ENCODE results near the gene SMIM10L2A. TPM values are rescaled to one million over a fixed set of nuclear protein-coding genes. Genes with fewer than 3 reads are reported as not detected.
"Not testable (repeated sequence)": the region's sequence is repeated elsewhere in the genome, so short reads cannot be mapped to it uniquely, and the experiment has no call there.

The SMIM10L2A gene
- total RNA-seq, 1 donor from 2014 or later = 0.48 TPM

- intact Hi-C loops (cut with micrococcal nuclease) = loop anchor here (1.0 kb wide), 2 partner anchors 37 to 100 kb away; no protein-coding TSS in a partner anchor
Observed at GRCh38 chrX:135421537-135421931, 210 bp upstream of the SMIM10L2A start.

DNA sequence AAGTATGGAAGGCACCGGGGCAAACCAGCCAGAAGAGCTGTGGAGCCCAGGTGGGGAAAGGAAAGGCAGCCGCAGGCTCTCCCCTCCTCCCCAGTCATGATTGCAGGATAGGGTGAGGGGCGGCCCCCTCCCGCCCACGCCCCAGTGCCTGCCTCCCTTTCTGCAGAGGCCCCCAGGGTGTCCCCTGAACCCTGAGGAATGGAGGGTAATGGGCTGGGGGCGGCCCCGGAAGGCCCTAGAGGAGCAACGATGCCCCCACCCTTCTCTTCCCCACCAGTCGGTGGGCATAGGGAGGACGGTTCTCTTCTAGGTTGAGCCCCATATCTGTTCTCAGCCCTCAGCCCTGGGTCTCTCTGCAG lies 1.0 kb downstream of the SMIM10L2A start:
- intact Hi-C loops (cut with micrococcal nuclease) = not testable (repeated sequence)

- intact Hi-C loops (cut with micrococcal nuclease) = not testable (repeated sequence)
Observed at GRCh38 chrX:135423173-135423864, 1.6 kb downstream of the SMIM10L2A start.

- intact Hi-C loops (cut with micrococcal nuclease) = no loop called here
Observed at GRCh38 chrX:135424469-135424868, 2.7 kb downstream of the SMIM10L2A start.

GRCh38 chrX:135425026-135425965 lies 3.6 kb downstream of the SMIM10L2A start:
- intact Hi-C loops (cut with micrococcal nuclease) = no loop called here

- intact Hi-C loops (cut with micrococcal nuclease) = no loop called here
Observed at GRCh38 chrX:135429429-135429828, 7.7 kb downstream of the SMIM10L2A start.

DNA sequence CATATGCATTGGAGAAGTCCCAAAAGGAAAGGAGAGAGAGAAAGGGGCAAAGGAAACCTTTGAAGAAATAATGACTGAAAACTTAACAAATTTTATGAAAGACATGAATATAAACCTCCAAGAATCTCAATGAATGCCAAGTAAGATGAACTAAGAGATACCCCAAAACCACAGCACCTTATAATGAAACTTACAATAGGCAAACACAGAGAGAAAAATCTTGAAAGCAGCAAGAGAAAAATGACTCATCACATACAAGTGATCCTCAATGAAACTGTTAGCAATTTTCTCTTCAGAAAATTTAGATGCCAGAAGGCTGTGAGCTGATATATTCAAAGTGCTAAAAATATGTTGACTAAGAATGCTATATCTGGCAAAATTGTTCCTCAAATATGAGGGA lies 10.1 kb downstream of the SMIM10L2A start:
- intact Hi-C loops (cut with micrococcal nuclease) = no loop called here

DNA sequence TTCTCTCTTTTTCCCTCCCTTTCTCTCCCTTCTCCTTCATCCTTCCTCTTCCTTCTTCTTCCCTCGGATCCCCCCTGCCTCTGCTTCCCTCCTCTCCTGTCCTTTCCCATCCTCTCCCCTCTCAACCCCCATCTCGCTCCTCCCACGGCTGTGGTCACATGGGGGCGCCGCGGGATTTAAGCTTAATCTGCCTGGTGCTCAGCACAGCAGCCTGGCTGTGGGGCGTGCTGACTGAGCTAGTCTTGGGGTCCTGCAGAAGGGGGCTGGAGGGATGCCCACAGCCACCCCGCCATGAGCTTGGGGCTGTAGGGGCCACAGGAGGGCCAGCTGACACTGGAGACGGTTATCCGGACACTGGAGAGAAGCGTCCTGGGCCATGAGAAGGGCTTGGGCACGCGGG lies 10.7 kb downstream of the SMIM10L2A start:
- intact Hi-C loops (cut with micrococcal nuclease) = no loop called here

- intact Hi-C loops (cut with micrococcal nuclease) = no loop called here
Observed at GRCh38 chrX:135432881-135433521, 11.3 kb downstream of the SMIM10L2A start.

GRCh38 chrX:135433531-135434257 lies 11.9 kb downstream of the SMIM10L2A start:
- intact Hi-C loops (cut with micrococcal nuclease) = no loop called here

- intact Hi-C loops (cut with micrococcal nuclease) = no loop called here
Observed at GRCh38 chrX:135434258-135435138, 12.8 kb downstream of the SMIM10L2A start.

- intact Hi-C loops (cut with micrococcal nuclease) = no loop called here
Observed at GRCh38 chrX:135435139-135435922, 13.6 kb downstream of the SMIM10L2A start.

DNA sequence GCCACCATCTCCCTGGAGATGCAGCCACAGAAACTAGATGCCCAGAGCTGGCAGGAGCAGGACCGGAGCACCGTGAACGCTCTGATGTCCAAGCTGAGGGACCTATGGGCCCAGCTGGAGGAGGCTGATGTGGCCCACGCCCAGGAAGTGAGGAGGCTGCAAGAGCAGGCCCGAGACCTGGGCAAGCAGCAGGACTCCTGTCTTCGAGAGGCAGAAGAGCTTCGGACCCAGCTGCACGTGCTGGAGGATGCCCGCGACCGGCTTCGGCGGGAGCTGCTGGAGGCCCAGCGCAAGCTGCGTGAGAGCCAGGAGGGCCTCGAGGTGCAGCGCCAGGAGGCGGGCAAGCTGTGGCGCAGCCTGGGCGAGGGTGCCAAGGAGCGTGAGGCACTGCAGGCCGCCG lies 14.2 kb downstream of the SMIM10L2A start:
- intact Hi-C loops (cut with micrococcal nuclease) = no loop called here

GRCh38 chrX:135436456-135436855 lies 14.7 kb downstream of the SMIM10L2A start:
- intact Hi-C loops (cut with micrococcal nuclease) = no loop called here

DNA sequence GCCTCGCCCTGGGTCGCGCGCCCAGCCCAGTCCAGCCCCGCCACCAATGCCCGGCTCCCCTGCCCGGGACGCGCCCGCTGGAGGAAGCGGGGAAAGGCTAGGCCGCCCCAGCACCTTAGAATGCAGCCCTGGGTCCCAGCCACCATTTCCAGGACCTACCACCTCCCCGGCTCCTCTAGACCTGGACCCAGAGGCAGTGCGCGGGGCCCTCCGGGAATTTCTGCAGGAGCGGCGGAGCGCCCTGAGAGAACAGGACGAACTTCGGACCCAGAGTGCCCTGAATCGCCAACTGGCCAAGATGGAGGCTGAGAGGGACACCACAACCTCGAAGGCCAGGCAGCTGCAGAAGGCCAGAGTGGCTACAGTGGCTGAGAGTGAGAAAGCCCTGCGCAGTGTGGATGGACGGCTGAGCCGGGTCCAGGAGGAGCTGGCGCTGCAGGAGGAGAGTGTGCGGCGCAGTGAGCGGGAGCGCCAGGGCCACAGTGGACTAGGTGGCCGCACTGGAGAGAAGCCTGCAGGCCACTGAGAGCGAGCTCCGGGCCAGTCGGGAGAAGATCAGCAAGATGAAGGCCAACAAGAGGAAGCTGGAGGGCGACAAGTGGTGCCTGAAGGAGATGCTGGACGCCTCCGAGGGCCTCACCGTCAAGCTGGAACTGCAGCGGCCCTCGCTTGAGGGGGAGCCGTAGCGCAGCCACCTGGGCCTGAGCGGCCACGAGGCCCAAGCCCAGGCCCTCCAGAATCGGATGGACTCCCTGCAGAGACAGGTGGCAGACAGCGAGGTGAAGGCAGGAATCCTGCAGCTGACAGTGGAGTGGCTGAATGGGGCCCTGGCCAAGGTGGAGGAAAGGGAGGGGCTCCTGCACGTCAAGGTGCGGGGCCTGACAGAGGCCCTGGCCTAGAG lies 15.5 kb downstream of the SMIM10L2A start:
- intact Hi-C loops (cut with micrococcal nuclease) = no loop called here

DNA sequence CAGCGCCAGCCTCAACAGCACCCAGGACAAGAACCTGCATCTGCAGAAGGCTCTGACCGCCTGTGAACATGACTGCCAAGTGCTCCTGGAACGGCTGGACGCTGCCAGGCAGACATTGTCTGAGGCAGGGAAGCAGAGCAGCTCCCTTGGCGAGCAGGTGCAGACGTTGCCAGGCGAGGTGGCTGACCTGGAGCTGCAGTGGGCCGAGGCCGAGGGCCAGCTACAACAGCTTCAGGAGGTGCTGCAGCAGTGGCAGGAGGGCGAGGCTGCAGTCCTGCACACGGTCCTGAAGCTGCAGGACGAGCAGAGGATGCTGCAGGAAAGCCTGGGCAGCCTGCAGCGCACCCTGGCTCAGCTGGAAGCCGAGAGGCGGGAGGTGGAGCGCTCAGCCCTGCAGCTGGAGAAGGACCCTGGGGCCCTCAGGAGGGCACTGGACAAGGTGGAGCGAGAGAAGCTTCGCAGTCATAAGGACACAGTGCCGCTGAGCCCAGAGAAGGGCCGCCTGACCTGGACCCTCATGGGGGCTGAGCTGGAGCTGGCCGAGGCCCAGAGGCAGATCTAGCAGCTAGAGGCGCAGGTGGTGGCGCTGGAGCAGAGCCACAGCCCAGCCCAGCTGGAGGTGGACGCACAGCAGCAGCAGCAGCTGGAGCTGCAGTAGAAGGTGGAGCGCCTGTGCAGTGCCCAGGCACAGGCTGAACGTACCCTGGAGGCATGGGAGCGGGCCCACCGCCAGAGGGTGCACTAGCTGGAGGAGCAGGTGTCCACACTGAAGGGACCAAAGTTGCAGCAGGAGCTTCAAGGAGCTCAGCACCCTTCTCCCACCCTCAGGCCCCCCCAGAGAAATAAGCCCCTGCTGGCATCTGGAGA lies 16.4 kb downstream of the SMIM10L2A start:
- intact Hi-C loops (cut with micrococcal nuclease) = no loop called here

GRCh38 chrX:135438734-135439043 lies 16.9 kb downstream of the SMIM10L2A start:
- intact Hi-C loops (cut with micrococcal nuclease) = no loop called here

Measured in T-helper 2 cell treated with Interferon-gamma antibody and Interleukin-4, amounts not matched to agents 100 ng/mL and 5 ng/mL, for 36 hours (primary cell).